ENCODE results near the gene DAB2. TPM values are rescaled to one million over a fixed set of nuclear protein-coding genes. Genes with fewer than 3 reads are reported as not detected.
"Not testable (repeated sequence)": the region's sequence is repeated elsewhere in the genome, so short reads cannot be mapped to it uniquely, and the experiment has no call there.

Gene DAB2
- total RNA-seq, 4 donors from 2014 or later = 7.2 to 18.5 (median 16.3) TPM

DNA sequence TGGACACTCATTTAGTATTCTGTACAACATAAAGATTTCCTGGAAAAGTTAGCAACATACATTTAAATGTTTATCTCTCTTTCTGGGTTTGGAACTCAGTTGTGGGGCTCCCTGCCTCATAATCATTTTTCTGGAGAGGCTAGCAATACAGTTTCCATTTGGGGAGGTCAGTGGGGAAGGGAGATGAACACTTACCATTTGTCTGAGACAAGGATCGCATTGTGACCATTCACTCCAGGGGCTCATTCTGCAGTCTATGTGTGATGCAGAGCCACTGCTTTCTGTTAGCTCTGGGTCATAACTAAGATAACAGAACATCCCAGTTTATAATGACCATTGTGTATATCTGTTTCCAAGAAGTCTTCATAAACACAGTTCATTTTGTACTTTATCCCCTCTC, 82.9 kb downstream of the DAB2 start:
- H3K27ac ChIP-seq = no peak overlapping the region
- H3K9me3 ChIP-seq = no peaks in the 10 kb centered on the region
- no peak overlapping the region for H3K4me3 ChIP-seq
- intact Hi-C loops (cut with DNase I; ENCODE audit: low total_unique reads) (no loop called here), in situ Hi-C loops (cut with MboI; ENCODE audit: low sequenced_read_pairs in 4 of 4) (no loop called here)
- TF ChIP-seq CTCF (IDR thresholded peaks at IDR 0.05 in 4 of 5, conservative IDR thresholded peaks at IDR 0.05 in 1 of 5) (no peak), POLR2A (IDR thresholded peaks at IDR 0.05) (no peak)
- ATAC-seq = no peak
- no peaks in the 10 kb centered on the region for H3K27me3 ChIP-seq
- DNase-seq = no peak
- H3K4me1 ChIP-seq = no peaks in the 10 kb centered on the region
- H3K36me3 ChIP-seq = no peaks in the 10 kb centered on the region

DNA sequence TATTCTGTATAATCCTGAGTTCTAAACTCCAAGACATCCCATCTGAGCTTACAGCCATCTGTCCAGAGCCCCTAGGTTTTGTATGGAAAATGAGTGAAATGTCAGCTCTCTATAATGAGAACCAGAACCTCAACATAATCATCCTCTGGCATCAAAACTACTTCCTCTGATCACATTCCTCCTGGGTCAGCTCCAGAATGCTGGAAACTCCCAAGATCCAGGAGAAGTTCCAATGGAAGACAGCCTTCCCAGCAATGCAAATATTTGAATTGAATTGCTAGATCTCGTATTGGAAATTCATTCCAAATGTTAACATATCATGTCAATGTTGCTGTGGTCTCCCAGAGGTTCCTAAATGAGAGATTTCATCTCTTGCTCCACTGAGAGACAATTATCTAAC, 84.3 kb downstream of the DAB2 start:
- ATAC-seq = no peak
- H3K4me1 ChIP-seq = no peaks in the 10 kb centered on the region
- H3K9me3 ChIP-seq = no peaks in the 10 kb centered on the region
- no peaks in the 10 kb centered on the region for H3K27me3 ChIP-seq
- H3K36me3 ChIP-seq = no peaks in the 10 kb centered on the region
- in situ Hi-C loops (cut with MboI; ENCODE audit: low sequenced_read_pairs in 4 of 4) (no loop called here), intact Hi-C loops (cut with DNase I; ENCODE audit: low total_unique reads) (no loop called here)
- H3K4me3 ChIP-seq = no peak overlapping the region
- TF ChIP-seq CTCF (IDR thresholded peaks at IDR 0.05 in 4 of 5, conservative IDR thresholded peaks at IDR 0.05 in 1 of 5) (no peak), POLR2A (IDR thresholded peaks at IDR 0.05) (no peak)
- no peak overlapping the region for H3K27ac ChIP-seq
- no peak for DNase-seq

GRCh38 chr5:39337252-39337915, 87.4 kb downstream of the DAB2 start:
- Histone ChIP-seq H3K9me3 (no peaks in the 10 kb centered on the region), H3K4me1 (no peaks in the 10 kb centered on the region), H3K27me3 (no peaks in the 10 kb centered on the region), H3K36me3 (no peaks in the 10 kb centered on the region), H3K27ac (no peak overlapping the region), H3K4me3 (no peak overlapping the region)
- ATAC-seq (no peak), DNase-seq (no peak)
- intact Hi-C loops (cut with DNase I; ENCODE audit: low total_unique reads) (no loop called here), in situ Hi-C loops (cut with MboI; ENCODE audit: low sequenced_read_pairs in 4 of 4) (no loop called here)
- TF ChIP-seq POLR2A (IDR thresholded peaks at IDR 0.05) = no peak
- no peak for TF ChIP-seq CTCF (IDR thresholded peaks at IDR 0.05 in 4 of 5, conservative IDR thresholded peaks at IDR 0.05 in 1 of 5)

DNA sequence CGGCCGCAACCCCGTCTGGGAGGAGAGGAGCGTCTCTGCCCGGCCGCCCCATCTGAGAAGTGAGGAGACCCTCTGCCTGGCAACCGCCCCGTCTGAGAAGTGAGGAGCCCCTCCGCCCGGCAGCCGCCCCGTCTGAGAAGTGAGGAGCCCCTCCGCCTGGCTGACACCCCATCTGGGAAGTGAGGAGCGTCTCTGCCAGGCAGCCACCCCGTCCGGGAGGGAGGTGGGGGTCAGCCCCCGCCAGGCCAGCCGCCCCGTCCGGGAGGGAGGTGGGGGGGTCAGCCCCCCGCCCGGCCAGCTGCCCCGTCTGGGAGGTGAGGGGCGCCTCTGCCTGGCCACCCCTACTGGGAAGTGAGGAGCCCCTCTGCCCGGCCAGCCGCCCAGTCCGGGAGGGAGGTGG, 90.5 kb downstream of the DAB2 start:
- in situ Hi-C loops (cut with MboI; ENCODE audit: low sequenced_read_pairs in 4 of 4) = not testable (repeated sequence)

DNA sequence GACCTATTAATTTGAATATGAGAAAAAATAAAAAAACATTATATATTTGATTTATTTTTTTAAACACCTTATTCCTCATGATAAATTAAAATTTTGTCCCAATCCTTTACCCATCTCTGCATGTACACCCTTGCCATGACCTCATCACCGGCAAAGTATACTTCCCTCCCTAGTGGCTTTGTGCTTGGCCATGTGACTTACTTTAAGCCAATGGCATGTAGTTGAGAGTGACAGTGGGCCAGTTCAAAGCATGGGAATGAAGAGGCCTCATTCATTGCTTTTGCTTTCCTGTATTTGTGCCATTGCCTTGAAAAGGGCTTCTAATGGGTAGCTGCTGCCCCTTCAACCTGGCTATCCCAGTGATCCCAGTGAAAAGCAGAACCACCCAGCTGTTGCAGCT, 91.7 kb downstream of the DAB2 start:
- DNase-seq (no peak), ATAC-seq (no peak)
- TF ChIP-seq POLR2A (IDR thresholded peaks at IDR 0.05) (no peak), CTCF (IDR thresholded peaks at IDR 0.05 in 4 of 5, conservative IDR thresholded peaks at IDR 0.05 in 1 of 5) (no peak)
- Histone ChIP-seq H3K36me3 (no peaks in the 10 kb centered on the region), H3K9me3 (no peaks in the 10 kb centered on the region), H3K27ac (no peak overlapping the region), H3K4me3 (no peak overlapping the region), H3K4me1 (no peaks in the 10 kb centered on the region), H3K27me3 (no peaks in the 10 kb centered on the region)
- intact Hi-C loops (cut with DNase I; ENCODE audit: low total_unique reads) (no loop called here), in situ Hi-C loops (cut with MboI; ENCODE audit: low sequenced_read_pairs in 4 of 4) (no loop called here)

More for the DNA sequence above, 90.5 kb downstream of the DAB2 start:
- H3K4me3 ChIP-seq; H3K9me3 ChIP-seq; DNase-seq; H3K27me3 ChIP-seq; intact Hi-C loops (cut with DNase I; ENCODE audit: low total_unique reads); H3K36me3 ChIP-seq; H3K4me1 ChIP-seq; H3K27ac ChIP-seq; ATAC-seq: not testable (repeated sequence)

Data from gastrocnemius medialis (tissue), 4 donors.